ENCODE data around the gene RBM15B. TPM values are rescaled to one million over a fixed set of nuclear protein-coding genes. Genes with fewer than 3 reads are reported as not detected.

RBM15B gene, protein sequence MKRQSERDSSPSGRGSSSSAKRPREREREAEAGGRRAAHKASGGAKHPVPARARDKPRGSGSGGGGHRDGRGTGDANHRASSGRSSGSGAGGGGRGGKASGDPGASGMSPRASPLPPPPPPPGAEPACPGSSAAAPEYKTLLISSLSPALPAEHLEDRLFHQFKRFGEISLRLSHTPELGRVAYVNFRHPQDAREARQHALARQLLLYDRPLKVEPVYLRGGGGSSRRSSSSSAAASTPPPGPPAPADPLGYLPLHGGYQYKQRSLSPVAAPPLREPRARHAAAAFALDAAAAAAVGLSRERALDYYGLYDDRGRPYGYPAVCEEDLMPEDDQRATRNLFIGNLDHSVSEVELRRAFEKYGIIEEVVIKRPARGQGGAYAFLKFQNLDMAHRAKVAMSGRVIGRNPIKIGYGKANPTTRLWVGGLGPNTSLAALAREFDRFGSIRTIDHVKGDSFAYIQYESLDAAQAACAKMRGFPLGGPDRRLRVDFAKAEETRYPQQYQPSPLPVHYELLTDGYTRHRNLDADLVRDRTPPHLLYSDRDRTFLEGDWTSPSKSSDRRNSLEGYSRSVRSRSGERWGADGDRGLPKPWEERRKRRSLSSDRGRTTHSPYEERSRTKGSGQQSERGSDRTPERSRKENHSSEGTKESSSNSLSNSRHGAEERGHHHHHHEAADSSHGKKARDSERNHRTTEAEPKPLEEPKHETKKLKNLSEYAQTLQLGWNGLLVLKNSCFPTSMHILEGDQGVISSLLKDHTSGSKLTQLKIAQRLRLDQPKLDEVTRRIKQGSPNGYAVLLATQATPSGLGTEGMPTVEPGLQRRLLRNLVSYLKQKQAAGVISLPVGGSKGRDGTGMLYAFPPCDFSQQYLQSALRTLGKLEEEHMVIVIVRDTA
- total RNA-seq, result 10 to 100 TPM; 12.7 to 21.5 (median 16.2) TPM
- polyA plus RNA-seq, result 10 to 100 TPM in 1 of 2 donors, 1 to 10 TPM in 1; 4.0 to 15.7 TPM
- long read RNA-seq, donor 1, full-length matches to known transcripts, result 108 of 109 reads
- long read RNA-seq, donor 1, partial matches to known transcripts, result 0 of 109 reads
- long read RNA-seq, donor 1, other reads (novel, unspliced or antisense), result 1 of 109 reads
- long read RNA-seq, donor 2, full-length matches to known transcripts, result 56 of 56 reads
- long read RNA-seq, donor 2, partial matches to known transcripts, result 0 of 56 reads
- long read RNA-seq, donor 2, other reads (novel, unspliced or antisense), result 0 of 56 reads
- long read RNA-seq, donor 3, full-length matches to known transcripts, result 95 of 95 reads
- long read RNA-seq, donor 3, partial matches to known transcripts, result 0 of 95 reads
- long read RNA-seq, donor 3, other reads (novel, unspliced or antisense), result 0 of 95 reads

DNA sequence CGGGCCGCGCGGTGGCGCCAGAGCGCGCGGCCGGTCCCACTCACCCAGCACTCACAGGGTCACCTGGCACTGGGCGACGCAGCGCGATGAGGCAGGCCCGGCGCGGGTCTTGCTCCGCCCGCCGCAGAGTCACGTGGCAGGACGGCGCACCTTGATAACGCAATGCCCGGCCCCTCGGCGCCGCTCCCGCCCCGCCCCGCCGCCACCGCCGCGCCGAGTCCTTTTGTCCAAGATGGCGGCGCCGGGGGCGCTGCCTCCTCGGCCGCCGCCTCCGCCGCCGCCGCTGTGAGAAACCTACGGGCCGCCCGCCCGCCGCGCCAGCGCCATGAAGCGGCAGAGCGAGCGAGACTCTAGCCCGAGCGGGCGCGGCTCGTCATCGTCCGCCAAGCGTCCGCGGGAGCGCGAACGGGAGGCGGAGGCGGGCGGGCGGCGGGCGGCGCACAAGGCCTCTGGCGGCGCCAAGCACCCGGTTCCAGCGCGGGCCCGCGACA, at the start of gene RBM15B:
RBM15B (plus strand) TSS at position 211 of the 491 bp plus-strand sequence; CDS start at position 326, 115 bp downstream.
- no peaks in the 10 kb centered on the region for H3K27me3 ChIP-seq
- no peaks in the 10 kb centered on the region for H3K9me3 ChIP-seq
- intact Hi-C loops (cut with DNase I), result loop anchor here in 8 of 10 donors (2.0 to 10.0 kb wide), 9 partner anchors 41 to 774 kb away; partner anchors contain the start of genes TEX264 (in 3 of the 8) and MAPKAPK3 (in 1 of the 8)
- H3K27ac ChIP-seq, result peak within 1 kb of the TSS; percentile 78 to 95 (median 89)
- TF ChIP-seq, protein P1, sequence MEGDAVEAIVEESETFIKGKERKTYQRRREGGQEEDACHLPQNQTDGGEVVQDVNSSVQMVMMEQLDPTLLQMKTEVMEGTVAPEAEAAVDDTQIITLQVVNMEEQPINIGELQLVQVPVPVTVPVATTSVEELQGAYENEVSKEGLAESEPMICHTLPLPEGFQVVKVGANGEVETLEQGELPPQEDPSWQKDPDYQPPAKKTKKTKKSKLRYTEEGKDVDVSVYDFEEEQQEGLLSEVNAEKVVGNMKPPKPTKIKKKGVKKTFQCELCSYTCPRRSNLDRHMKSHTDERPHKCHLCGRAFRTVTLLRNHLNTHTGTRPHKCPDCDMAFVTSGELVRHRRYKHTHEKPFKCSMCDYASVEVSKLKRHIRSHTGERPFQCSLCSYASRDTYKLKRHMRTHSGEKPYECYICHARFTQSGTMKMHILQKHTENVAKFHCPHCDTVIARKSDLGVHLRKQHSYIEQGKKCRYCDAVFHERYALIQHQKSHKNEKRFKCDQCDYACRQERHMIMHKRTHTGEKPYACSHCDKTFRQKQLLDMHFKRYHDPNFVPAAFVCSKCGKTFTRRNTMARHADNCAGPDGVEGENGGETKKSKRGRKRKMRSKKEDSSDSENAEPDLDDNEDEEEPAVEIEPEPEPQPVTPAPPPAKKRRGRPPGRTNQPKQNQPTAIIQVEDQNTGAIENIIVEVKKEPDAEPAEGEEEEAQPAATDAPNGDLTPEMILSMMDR (IDR thresholded peaks at IDR 0.05), result peak in 9 of 12 donors; percentile 85 to 97 (median 91)
- TF ChIP-seq POLR2A (IDR thresholded peaks at IDR 0.05), result peak in 1 of 2 donors; percentile 70
- H3K36me3 ChIP-seq, result peaks cover 0 to 73% (median 69%) of the 10 kb centered on the region in 9 donors
- peak within 1 kb of the TSS; percentile 57 to 90 (median 74) for H3K4me3 ChIP-seq
- WGBS, 4 donors, result 0 to 2% (median 0%) methylated on average over 26 to 83 of the region's 83 CpGs; no CpG with 5 or more reads in 1 of the 4 donors
- DNase-seq (peak; percentile 98 to 100 (median 99)), ATAC-seq (peak; percentile 93 to 97 (median 94))
- peaks cover 21 to 87% (median 69%) of the 10 kb centered on the region in 12 donors for H3K4me1 ChIP-seq

DNA sequence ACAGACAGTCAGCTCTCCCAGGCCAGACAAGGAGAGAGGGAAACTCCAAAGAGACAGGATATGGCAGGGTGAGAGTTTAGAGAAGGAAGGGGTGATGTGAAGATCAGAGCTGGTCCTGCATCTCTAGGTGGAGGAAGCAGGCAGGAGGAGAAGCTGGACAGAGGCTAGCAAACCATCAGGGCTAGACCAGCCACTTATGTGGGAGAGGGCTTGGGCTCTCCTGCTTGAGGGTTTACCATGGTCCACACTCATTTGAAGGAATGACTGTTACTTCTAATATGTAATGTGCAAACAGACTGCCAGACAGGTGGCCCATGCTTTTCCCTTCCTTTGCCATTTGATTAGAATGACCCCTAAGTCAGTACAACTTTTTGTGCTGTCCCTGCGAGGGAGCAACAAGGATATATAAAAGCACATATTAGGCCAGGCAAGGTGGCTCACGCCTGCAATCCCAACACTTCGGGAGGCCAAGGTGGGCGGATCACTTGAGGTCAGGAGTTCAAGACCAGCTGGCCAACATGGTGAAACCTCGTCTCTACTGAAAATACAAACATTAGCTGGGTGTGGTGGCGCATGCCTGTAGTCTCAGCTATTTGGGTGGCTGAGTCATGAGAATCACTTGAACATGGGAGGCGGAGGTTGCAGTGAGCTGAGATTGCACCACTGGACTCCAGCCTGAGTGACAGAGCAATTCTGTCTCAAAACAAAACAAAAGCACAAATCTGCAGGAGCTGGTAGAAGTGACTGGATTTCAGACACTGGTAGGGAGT, 47.0 kb upstream of the RBM15B start:
- 79 to 85% (median 83%) methylated on average over 6 to 7 of the region's 7 CpGs for WGBS, 4 donors

DNA sequence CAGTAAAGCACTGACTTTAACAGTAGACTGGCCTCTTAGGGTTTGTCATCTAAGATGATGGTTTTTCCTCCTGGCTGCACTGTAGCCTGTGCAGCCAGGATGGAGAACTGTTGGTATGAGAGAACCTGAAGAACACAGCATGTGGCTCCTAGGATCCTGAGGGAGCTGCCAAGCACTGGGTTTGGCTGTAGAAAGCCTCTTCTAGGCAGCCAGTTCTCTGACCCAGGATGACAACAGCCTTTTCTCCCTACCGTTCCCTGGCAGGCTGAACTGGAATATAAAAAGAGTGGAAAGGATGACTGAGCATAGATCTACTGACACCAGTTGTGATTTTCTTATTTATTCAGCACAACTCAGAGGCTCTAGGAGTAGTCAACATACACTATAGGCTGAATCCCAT, 40.3 kb upstream of the RBM15B start:
- intact Hi-C loops (cut with DNase I), result no loop called here
- Histone ChIP-seq H3K27ac (no peak overlapping the region), H3K4me1 (no peaks in the 10 kb centered on the region), H3K4me3 (no peak overlapping the region), H3K27me3 (no peaks in the 10 kb centered on the region), H3K9me3 (no peaks in the 10 kb centered on the region), H3K36me3 (no peaks in the 10 kb centered on the region)
- WGBS, 4 donors, result 73 to 89% (median 85%) methylated on average over 1 of the region's 1 CpG
- no peak for ATAC-seq
- DNase-seq, result no peak
- TF ChIP-seq POLR2A (IDR thresholded peaks at IDR 0.05), result no peak
- TF ChIP-seq, protein P1 (IDR thresholded peaks at IDR 0.05), result no peak

More for the DNA sequence above, 47.0 kb upstream of the RBM15B start:
- ATAC-seq (no peak), DNase-seq (no peak)
- intact Hi-C loops (cut with DNase I), result no loop called here
- Histone ChIP-seq H3K4me3 (no peak overlapping the region), H3K36me3 (no peaks in the 10 kb centered on the region), H3K9me3 (no peaks in the 10 kb centered on the region), H3K27ac (no peak overlapping the region), H3K4me1 (peaks cover 0 to 21% (median 10%) of the 10 kb centered on the region in 12 donors), H3K27me3 (no peaks in the 10 kb centered on the region)
- TF ChIP-seq POLR2A (IDR thresholded peaks at IDR 0.05), result no peak
- TF ChIP-seq, protein P1 (IDR thresholded peaks at IDR 0.05), result no peak

All from heart left ventricle (tissue), 16 donors.